GM21786 (cell line): ENCODE results near the gene ZC3H18.

Experiments
- ATAC-seq: cut with Tn5 transposase; IDR thresholded peaks from one replicate; pipeline ENCODE4 v1.9.1; 2021; ENCODE audit not compliant: unreplicated experiment

Gene ZC3H18

GRCh38 chr16:88569985-88570690 is at the start of gene ZC3H18:
TSS of gene ZC3H18 (plus strand) at chr16:88570403. CDS start at chr16:88577124, 6,721 bp downstream.
- ATAC-seq, result peak; percentile 74

- no peak for ATAC-seq
Observed at GRCh38 chr16:88521674-88522073, 48.5 kb upstream of the ZC3H18 start.

GRCh38 chr16:88522276-88522949 is 47.8 kb upstream of the ZC3H18 start:
- no peak for ATAC-seq

- no peak for ATAC-seq
Observed at GRCh38 chr16:88523309-88524161, 46.7 kb upstream of the ZC3H18 start.

- ATAC-seq, result no peak
Observed at GRCh38 chr16:88524274-88524972, 45.8 kb upstream of the ZC3H18 start.

- no peak for ATAC-seq
Observed at GRCh38 chr16:88524973-88525662, 45.1 kb upstream of the ZC3H18 start.

- ATAC-seq, result no peak
Observed at GRCh38 chr16:88525663-88525990, 44.6 kb upstream of the ZC3H18 start.

GRCh38 chr16:88526008-88526905 is 43.9 kb upstream of the ZC3H18 start:
- ATAC-seq, result no peak

- no peak for ATAC-seq
Observed at GRCh38 chr16:88526906-88527185, 43.4 kb upstream of the ZC3H18 start.

GRCh38 chr16:88527186-88527936 is 42.8 kb upstream of the ZC3H18 start:
- no peak for ATAC-seq

- ATAC-seq, result no peak
Observed at GRCh38 chr16:88527937-88528743, 42.1 kb upstream of the ZC3H18 start.

GRCh38 chr16:88528902-88529318 is 41.3 kb upstream of the ZC3H18 start:
- ATAC-seq, result no peak

- ATAC-seq, result no peak
Observed at GRCh38 chr16:88529596-88529995, 40.6 kb upstream of the ZC3H18 start.

- ATAC-seq, result no peak
Observed at GRCh38 chr16:88530051-88530857, 39.9 kb upstream of the ZC3H18 start.

- no peak for ATAC-seq
Observed at GRCh38 chr16:88530858-88531203, 39.4 kb upstream of the ZC3H18 start.

GRCh38 chr16:88531346-88531745 is 38.9 kb upstream of the ZC3H18 start:
- no peak for ATAC-seq

GRCh38 chr16:88531931-88532433 is 38.2 kb upstream of the ZC3H18 start:
- ATAC-seq, result no peak
